ENCODE data around the gene DNASE1L3. TPM values are rescaled to one million over a fixed set of nuclear protein-coding genes. Genes with fewer than 3 reads are reported as not detected.
A peak's percentile ranks its signal among the peaks of the same experiment; 100 is the strongest.

DNASE1L3 gene
- total RNA-seq, 2 donors from 2014 or later, result 2.3 to 3.8 TPM

DNA sequence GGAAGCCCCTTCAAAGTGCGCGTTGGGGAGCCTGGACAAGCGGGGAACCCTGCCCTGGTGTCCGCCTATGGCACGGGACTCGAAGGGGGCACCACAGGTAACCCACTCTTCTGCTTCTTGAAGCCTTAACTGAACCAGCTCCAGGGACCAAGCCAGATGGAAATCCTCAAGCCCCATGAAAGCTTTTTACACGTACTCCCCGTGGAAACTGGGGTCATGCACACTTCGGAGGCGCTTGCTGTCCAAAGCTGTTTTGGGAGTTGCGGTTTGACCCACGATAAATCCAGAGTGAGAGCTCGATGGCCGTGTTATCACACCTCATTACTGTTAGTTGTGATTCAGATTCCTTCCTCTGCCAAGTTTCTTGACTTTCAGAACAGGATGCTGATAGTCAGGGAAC is 47.5 kb downstream of the DNASE1L3 start:
- Histone ChIP-seq H3K36me3 (peaks cover 27% of the 10 kb centered on the region), H3K27ac (peak overlapping the region; percentile 78 to 86), H3K9me3 (no peaks in the 10 kb centered on the region), H3K27me3 (replicated peaks; ENCODE audit: insufficient read depth) (no peaks in the 10 kb centered on the region), H3K4me3 (no peak overlapping the region), H3K4me1 (ENCODE audit: control insufficient read depth in 1 of 2, low read depth in 2 of 2) (peaks cover 22 to 70% of the 10 kb centered on the region in 2 donors)
- TF ChIP-seq, protein P1, sequence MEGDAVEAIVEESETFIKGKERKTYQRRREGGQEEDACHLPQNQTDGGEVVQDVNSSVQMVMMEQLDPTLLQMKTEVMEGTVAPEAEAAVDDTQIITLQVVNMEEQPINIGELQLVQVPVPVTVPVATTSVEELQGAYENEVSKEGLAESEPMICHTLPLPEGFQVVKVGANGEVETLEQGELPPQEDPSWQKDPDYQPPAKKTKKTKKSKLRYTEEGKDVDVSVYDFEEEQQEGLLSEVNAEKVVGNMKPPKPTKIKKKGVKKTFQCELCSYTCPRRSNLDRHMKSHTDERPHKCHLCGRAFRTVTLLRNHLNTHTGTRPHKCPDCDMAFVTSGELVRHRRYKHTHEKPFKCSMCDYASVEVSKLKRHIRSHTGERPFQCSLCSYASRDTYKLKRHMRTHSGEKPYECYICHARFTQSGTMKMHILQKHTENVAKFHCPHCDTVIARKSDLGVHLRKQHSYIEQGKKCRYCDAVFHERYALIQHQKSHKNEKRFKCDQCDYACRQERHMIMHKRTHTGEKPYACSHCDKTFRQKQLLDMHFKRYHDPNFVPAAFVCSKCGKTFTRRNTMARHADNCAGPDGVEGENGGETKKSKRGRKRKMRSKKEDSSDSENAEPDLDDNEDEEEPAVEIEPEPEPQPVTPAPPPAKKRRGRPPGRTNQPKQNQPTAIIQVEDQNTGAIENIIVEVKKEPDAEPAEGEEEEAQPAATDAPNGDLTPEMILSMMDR (IDR thresholded peaks at IDR 0.05), result no peak
- ATAC-seq (ENCODE audit: insufficient number of reproducible peaks, low FRiP score, low read depth) (no peak), DNase-seq (ENCODE audit: low spot score) (no peak)

DNA sequence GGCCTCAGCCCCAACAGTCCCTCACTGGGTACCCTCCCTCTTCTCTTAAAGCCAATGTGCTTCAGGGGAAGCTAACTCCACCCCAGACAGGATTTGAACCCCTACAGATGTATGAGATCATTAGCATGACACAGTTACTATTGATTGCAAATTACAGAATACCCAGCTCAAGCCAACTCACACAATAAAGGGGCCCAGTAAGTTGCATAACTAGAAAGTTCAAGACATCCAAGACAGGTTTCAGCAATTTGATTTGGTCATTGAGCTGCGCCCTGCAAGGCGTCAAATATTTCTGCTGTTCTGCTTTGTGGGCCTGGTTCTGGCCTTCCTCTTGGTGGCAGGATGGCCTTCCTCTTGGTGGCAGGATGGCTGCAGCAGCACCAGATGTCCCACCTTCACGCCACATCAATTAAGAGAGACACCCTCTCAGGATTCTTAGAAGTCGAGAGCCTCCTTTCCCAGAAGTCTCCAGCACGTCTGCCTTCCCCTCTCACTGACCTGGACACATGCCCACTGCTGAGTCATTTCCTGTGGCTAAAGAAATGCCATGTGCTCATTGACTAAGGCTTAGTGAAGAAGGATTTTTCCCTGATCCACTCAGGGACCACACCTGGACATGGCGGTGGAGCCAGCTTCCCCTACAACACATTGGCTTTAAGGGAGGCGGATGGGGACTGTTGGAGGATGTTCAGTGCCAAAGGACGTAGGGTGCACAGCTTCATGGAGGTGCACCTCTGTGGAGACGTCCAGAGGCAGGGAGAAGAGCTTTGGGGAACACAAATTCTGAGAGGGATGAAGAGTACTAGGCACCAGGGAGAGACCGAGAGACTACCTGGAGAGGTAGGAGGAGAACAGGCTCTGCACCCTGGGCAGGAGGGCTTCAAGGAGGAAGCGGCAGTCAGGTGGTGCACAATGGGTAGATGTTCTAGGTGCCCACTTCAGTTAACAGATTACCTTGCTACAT is 49.1 kb downstream of the DNASE1L3 start:
- Histone ChIP-seq H3K9me3 (no peaks in the 10 kb centered on the region), H3K36me3 (peaks cover 41% of the 10 kb centered on the region), H3K4me3 (no peak overlapping the region), H3K27ac (peak overlapping the region; percentile 78 to 86), H3K4me1 (ENCODE audit: control insufficient read depth in 1 of 2, low read depth in 2 of 2) (peaks cover 14 to 58% of the 10 kb centered on the region in 2 donors), H3K27me3 (replicated peaks; ENCODE audit: insufficient read depth) (no peaks in the 10 kb centered on the region)
- TF ChIP-seq, protein P1 (IDR thresholded peaks at IDR 0.05), result no peak
- DNase-seq (ENCODE audit: low spot score) (peak; percentile 84), ATAC-seq (ENCODE audit: insufficient number of reproducible peaks, low FRiP score, low read depth) (peak; percentile 48)

DNA sequence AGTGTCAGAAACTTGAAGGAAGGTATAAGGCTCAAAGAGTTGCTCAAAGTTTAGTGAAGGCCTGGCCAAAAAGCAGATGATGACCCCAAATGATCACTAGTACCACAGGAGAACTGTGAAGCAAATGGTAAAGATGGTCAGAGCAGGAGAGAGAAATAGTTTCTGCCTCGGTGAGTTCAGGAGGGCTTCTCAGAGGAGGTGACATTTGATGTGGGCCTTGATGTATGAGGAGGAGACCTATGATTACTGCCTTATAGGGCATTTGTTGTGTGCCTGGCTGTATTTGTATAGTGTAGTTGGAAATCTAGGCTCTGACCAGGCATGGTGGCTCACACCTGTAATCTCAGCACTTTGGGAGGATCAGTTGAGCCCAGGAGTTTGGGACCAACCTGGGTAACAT is 50.4 kb downstream of the DNASE1L3 start:
- DNase-seq (ENCODE audit: low spot score), result no peak
- Histone ChIP-seq H3K4me1 (ENCODE audit: control insufficient read depth in 1 of 2, low read depth in 2 of 2) (peaks cover 14 to 58% of the 10 kb centered on the region in 2 donors), H3K27ac (peak overlapping the region in 1 of 2 donors; percentile 62), H3K9me3 (no peaks in the 10 kb centered on the region), H3K27me3 (replicated peaks; ENCODE audit: insufficient read depth) (no peaks in the 10 kb centered on the region), H3K36me3 (peaks cover 45% of the 10 kb centered on the region), H3K4me3 (no peak overlapping the region)
- TF ChIP-seq, protein P1 (IDR thresholded peaks at IDR 0.05), result no peak
- ATAC-seq (ENCODE audit: insufficient number of reproducible peaks, low FRiP score, low read depth), result no peak

DNA sequence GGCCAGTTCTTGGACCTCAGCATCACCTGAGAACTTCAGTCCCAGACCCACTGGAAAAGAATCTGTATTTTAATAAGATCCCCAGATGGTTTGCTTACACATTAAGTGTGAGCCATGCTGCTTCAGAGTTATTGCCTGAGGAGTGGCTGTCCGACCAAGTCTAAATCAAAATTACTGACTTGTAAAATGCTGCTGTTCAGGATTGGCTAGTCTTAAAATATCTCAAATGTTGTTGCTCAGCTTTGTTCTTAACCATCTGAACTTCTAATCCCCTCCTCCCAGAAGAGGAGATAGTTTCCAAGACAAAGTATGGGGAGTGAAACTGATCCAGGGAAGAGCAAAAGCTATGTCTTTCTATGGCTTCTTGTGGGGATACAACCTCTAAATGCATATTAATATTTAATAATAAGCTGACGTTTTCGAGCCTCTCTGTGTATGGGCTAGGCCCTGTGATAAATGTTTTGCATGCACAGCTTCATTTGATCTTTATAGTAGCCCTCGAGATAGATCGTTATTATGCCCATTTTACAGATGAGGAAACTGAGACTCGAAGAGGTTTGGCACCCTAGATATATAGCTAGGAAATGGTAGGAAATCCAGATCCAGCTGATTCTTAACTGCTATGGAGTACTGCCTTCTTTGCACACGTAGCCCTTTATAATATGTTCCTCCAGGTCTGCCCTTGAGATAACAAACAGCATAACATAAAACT is 52.2 kb downstream of the DNASE1L3 start:
- Histone ChIP-seq H3K27ac (no peak overlapping the region), H3K9me3 (no peaks in the 10 kb centered on the region), H3K27me3 (replicated peaks; ENCODE audit: insufficient read depth) (no peaks in the 10 kb centered on the region), H3K4me1 (ENCODE audit: control insufficient read depth in 1 of 2, low read depth in 2 of 2) (peaks cover 3 to 45% of the 10 kb centered on the region in 2 donors), H3K36me3 (peaks cover 49% of the 10 kb centered on the region), H3K4me3 (no peak overlapping the region)
- DNase-seq (ENCODE audit: low spot score) (no peak), ATAC-seq (ENCODE audit: insufficient number of reproducible peaks, low FRiP score, low read depth) (no peak)
- TF ChIP-seq, protein P1 (IDR thresholded peaks at IDR 0.05), result no peak

DNA sequence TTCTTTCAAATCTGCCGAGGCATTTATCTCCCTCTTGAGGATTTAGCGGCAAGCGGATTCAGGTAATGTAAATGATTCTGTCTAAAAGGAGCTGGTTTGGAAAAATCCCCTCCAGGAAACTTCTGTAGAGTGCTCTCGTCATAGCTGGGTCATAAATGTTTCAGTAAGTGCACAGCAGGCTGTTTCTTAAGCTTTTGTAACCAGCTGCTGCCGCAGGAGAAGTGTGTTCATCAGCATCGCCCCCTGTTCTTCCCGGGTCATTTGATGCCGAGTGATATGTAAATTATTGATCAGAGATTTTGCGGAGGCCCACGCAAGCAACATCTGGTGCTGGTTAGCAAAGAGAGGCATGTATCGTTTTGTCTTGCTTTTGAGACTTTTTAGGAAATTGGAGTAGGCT is 53.1 kb downstream of the DNASE1L3 start:
- H3K27ac ChIP-seq, result no peak overlapping the region
- DNase-seq (ENCODE audit: low spot score) (no peak), ATAC-seq (ENCODE audit: insufficient number of reproducible peaks, low FRiP score, low read depth) (no peak)
- peaks cover 3 to 36% of the 10 kb centered on the region in 2 donors for H3K4me1 ChIP-seq (ENCODE audit: control insufficient read depth in 1 of 2, low read depth in 2 of 2)
- H3K36me3 ChIP-seq, result peaks cover 58% of the 10 kb centered on the region
- TF ChIP-seq, protein P1 (IDR thresholded peaks at IDR 0.05), result no peak
- H3K27me3 ChIP-seq (replicated peaks; ENCODE audit: insufficient read depth), result no peaks in the 10 kb centered on the region
- no peaks in the 10 kb centered on the region for H3K9me3 ChIP-seq
- no peak overlapping the region for H3K4me3 ChIP-seq
